Activated CD8-positive, alpha-beta memory T cell treated with anti-CD3 and anti-CD28 coated beads, Interleukin-2, amount 50 U/mL, for 1 hour (primary cell): ENCODE measurements around the gene CCNB3.

ENCODE experiments used
- DNase-seq: peaks from one replicate; pipeline ENCODE4 v3.0.0-alpha.2; 2020; ENCODE audit errors: extremely low read depth

CCNB3 gene

GRCh38 chrX:50343917-50344316 lies 139.4 kb downstream of the CCNB3 start:
- DNase-seq, result no peak

- DNase-seq, result no peak
Measured at GRCh38 chrX:50372966-50373365, 168.4 kb downstream of the CCNB3 start.

GRCh38 chrX:50375481-50376267 lies 171.1 kb downstream of the CCNB3 start:
- DNase-seq, result no peak

GRCh38 chrX:50381729-50382415 lies 177.3 kb downstream of the CCNB3 start:
- DNase-seq, result no peak

GRCh38 chrX:50386520-50386919 lies 182.0 kb downstream of the CCNB3 start:
- DNase-seq, result no peak

- DNase-seq, result no peak
Measured at GRCh38 chrX:50393902-50394301, 189.3 kb downstream of the CCNB3 start.
